HepG2 (cell line): Measurements from ENCODE around the gene ITGB5.

Experiments
- CTCF ChIP-seq: sonication (generic); formaldehyde crosslinking; IDR thresholded peaks from 2 replicates; pipeline ENCODE4 v1.5.0; 2020; ENCODE audit warnings: mild to moderate bottlenecking, missing genetic modification reagents, moderate library complexity
- HMGXB3 ChIP-seq: sonication (generic); formaldehyde crosslinking; IDR thresholded peaks from 2 replicates; pipeline ENCODE4 v1.4.0; 2020; ENCODE audit warnings: missing genetic modification reagents, borderline replicate concordance
- NFYB ChIP-seq: sonication (generic); formaldehyde crosslinking; IDR thresholded peaks from 2 replicates; pipeline ENCODE4 v1.4.0; 2020; ENCODE audit warnings: missing genetic modification reagents
- THAP7 ChIP-seq: sonication (generic); formaldehyde crosslinking; IDR thresholded peaks from 2 replicates; pipeline ENCODE4 v1.8.1; 2023; ENCODE audit warnings: mild to moderate bottlenecking, missing genetic modification reagents
- ZNF543 ChIP-seq: sonication (generic); formaldehyde crosslinking; IDR thresholded peaks from 2 replicates; pipeline ENCODE4 v1.4.0; 2020; ENCODE audit warnings: mild to moderate bottlenecking, missing genetic modification reagents
- TF ChIP-seq, protein P1 (sequence below): IDR thresholded peaks from 2 replicates; pipeline ENCODE4 v1.6.1; 2016

- TF ChIP-seq, protein P1, sequence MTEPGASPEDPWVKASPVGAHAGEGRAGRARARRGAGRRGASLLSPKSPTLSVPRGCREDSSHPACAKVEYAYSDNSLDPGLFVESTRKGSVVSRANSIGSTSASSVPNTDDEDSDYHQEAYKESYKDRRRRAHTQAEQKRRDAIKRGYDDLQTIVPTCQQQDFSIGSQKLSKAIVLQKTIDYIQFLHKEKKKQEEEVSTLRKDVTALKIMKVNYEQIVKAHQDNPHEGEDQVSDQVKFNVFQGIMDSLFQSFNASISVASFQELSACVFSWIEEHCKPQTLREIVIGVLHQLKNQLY (CRISPR knock-in tag), result no peak
- TF ChIP-seq ZNF543 (CRISPR knock-in tag) (no peak), CTCF (peak; percentile 66), THAP7 (CRISPR knock-in tag) (no peak), NFYB (CRISPR knock-in tag) (no peak), HMGXB3 (CRISPR knock-in tag) (no peak)
Observed at GRCh38 chr3:124768812-124769211, 118.4 kb downstream of the ITGB5 start.
